ENCODE results near the gene HELZ2.
A peak's percentile ranks its signal among the peaks of the same experiment; 100 is the strongest.
"Not testable (repeated sequence)": the region's sequence is repeated elsewhere in the genome, so short reads cannot be mapped to it uniquely, and the experiment has no call there.

The HELZ2 gene, protein sequence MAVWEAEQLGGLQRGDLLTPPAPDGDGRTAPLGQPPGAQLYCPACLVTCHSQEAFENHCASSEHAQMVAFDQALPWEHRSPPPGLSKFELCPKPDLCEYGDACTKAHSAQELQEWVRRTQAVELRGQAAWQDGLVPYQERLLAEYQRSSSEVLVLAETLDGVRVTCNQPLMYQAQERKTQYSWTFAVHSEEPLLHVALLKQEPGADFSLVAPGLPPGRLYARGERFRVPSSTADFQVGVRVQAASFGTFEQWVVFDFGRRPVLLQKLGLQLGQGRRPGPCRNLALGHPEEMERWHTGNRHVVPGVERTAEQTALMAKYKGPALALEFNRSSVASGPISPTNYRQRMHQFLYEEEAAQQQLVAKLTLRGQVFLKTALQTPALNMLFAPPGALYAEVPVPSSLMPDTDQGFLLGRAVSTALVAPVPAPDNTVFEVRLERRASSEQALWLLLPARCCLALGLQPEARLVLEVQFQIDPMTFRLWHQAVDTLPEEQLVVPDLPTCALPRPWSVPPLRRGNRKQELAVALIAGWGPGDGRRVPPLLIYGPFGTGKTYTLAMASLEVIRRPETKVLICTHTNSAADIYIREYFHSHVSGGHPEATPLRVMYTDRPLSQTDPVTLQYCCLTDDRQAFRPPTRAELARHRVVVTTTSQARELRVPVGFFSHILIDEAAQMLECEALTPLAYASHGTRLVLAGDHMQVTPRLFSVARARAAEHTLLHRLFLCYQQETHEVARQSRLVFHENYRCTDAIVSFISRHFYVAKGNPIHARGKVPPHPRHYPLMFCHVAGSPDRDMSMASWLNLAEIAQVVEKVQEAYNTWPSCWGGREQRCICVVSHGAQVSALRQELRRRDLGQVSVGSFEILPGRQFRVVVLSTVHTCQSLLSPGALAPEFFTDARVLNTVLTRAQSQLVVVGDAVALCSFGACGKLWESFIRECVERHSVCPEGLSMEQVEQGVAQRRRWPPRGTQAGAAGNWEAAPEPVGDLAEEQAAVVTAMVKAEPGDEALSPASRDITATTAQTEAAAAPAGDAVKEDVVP (N-terminal part only)

GRCh38 chr20:63574156-63574828, at the start of gene HELZ2:
TSS of gene HELZ2 (minus strand) at chr20:63574239. CDS start at chr20:63572385, 1,854 bp downstream.
- DNase-seq: peak; percentile 81

DNA sequence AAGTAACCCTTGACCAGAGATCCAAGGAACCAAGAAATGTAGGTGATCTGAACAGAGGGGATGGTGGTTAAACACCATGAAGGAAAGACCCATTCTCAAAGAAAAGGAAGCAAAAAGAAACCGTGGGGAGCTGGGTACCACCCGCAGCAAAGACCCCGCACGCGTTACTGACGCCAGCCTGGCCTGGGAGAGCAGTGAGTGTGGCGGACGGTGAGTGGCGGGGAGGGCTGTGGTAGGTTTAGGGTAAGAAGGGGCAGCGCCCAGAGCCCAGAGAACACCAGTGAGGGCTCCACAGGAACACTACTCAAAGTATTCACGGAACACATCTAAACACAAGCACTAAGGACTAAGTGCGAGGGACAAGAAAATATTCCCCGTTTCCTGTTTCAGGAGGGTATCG, 48.7 kb upstream of the HELZ2 start:
- no peak for DNase-seq

GRCh38 chr20:63622096-63622495, 48.1 kb upstream of the HELZ2 start:
- DNase-seq: no peak

GRCh38 chr20:63620991-63621390, 47.0 kb upstream of the HELZ2 start:
- DNase-seq: no peak

- no peak for DNase-seq
Observed at GRCh38 chr20:63619505-63619904, 45.5 kb upstream of the HELZ2 start.

- DNase-seq: no peak
Observed at GRCh38 chr20:63619086-63619485, 45.0 kb upstream of the HELZ2 start.

DNA sequence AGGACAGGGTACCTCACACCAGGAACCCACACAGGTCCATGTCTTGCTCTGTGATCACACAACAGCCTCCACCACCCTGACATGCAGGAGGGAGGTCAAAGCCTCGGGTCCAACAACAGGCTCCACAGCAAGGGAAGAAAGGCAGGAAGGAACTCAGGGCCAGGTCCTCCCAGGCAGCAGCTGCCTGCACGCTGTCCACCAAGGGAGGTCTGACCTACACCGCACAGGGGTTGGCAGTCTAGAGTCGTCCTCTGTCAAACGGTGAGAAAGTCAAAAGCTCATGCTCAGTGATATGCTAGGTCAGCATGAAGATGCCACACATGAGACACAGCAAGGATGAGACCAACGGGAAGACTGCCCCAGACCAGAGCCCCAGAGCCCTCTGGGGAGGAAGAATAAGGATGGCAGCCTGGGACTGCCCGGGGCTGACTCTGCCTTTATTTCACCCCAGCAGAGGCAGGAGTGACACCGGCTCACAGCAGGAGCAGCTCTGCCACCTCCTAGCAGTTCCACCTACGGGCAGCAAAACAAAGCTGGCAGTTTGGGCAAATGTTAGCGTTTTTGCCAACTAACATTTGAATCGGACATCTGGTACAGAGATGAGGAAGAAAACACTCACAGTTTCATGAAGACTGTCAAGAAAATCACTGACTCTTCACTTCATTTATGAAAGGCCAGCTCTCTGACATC, 44.4 kb upstream of the HELZ2 start:
- no peak for DNase-seq

DNA sequence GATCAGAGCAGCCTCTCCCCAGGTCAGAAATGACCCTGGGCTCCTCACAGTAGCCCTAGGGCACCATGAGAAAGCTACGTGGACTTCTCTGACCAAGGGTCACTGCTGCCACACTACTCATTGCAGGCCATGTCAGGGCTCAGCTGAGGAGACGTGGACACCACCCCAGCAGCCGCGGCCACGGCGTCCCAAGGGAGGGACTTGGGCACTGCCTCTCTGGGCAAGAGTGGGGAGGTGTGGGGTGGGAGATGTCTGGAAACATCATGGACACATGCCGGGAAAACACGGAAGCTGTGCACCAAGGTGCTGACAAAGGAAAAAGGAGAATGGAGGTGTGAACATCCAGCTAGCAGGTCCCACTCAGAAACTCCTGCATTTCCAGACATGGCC, 43.8 kb upstream of the HELZ2 start:
- no peak for DNase-seq

DNA sequence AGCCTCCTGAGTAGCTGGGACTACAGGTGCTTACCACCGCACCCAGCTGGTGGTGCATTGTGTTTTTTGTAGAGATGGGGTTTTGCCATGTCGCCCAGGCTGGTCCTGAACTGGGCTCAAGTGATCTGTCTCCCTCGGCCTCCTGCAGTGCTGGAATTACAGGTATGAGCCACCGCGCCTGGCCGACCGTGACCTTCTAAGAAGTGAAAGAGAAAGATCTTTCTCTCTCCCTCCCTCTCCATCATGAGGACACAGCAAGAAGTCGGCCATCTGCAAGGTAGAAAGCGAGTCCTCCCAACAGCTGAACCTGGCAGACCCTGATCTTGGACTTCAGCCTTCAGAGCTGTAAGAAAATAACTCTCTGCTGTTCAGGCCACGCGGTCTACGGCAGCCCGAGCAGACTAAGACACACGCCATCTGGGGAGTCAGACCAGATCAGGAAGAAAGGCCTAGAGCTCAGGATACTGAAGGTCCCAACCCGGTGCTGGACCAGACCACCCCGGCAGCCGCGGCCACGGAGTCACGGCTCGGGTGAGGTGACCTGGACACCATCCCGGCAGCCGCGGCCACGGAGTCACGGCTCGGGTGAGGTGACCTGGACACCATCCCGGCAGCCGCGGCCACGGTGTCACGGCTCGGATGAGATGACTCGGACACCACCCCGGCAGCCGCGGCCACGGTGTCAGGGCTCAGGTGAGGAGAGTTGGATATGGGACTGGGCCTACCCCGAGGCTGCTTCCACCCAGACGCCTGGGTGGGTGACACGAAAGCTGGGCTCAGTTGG, 43.2 kb upstream of the HELZ2 start:
- DNase-seq: no peak

DNA sequence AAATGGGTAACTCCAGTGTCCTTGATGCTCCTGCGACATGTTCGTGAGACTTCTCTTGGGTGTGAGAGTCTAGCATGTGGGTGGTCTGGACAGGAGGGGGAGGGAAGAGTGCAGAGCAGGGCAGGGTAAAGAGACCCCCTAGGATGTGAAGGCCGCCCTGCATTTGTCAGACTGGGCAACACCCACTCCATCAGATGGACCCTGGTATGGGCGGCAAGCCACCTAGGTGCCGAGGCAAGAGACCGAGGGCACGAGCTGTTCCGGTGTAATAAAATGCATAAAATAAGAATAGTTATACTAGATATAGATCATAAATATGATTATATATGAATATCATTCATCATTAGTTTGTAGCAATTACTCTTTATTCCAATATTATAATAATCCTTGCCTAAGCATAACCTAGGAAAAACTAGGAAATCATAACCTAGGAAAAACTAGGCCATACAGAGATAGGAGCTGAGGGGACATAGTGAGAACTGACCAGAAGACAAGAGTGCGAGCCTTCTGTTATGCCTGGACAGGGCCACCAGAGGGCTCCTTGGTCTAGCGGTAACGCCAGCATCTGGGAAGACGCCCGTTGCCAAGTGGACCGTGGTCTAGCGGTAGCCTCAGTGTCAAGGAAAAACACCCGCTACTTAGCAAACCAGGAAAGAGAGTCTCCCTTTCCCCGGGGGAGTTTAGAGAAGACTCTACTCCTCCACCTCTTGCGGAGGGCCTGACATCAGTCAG, 40.0 kb upstream of the HELZ2 start:
- DNase-seq: not testable (repeated sequence)

- no peak for DNase-seq
Observed at GRCh38 chr20:63612276-63612931, 38.4 kb upstream of the HELZ2 start.

- DNase-seq: no peak
Observed at GRCh38 chr20:63611646-63612045, 37.6 kb upstream of the HELZ2 start.

DNA sequence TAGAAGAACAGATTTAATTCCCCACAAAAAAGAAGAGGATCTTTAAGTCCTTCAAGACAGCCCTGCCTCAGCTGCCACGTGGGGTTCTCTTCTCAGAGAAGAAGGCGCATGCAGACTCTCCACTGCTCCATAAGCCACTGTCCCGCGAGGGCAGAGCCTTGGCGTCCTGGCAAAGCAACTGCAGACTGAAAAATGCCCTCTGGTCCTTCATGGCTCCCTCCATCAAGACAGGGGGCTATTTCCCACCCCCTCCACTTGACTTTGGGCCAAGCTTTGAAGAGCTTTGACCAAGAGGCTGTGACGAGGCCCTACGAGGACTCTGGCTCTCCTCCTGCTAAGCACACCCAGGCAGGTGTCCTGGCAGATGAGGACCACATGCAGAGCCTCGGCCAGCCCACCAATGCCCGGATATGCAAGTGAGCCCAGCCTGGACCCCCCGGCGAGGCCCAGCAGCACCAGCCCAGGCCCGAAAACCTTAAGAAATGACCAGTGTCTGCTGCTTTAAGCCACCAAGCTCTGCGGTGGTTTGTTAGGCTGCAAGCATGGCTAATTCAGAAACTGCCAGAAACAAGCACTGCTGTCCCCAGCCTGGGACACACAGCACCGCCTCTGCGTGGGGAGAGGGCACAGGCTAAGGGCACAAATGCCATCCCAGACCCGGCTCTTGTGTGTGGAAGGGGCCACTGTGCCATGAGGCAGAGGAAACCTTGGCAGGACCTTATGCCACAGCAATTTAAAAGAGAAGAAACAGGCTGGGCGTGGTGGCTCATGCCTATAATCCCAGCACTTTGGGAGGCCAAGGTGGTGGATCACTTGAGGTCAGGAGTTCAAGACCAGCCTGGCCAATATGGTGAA, 36.8 kb upstream of the HELZ2 start:
- no peak for DNase-seq

DNA sequence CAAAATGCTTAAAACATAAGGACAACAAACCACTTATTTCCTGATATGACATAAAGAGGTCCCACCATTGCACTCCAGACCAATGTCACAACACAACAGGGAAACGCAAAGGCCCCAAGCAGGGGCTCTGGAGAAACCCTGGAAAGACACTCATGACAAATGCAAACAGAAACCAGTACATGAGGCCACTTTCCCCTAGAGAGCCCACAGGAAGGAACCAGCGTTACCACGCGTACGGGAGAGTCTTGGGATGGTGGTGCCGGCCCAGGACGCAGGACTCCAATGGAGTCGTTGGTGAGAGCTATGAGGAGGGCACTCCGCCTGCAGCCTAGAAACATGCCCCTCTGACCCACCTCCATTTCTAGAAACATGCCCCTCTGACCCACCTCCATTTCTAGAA, 32.6 kb upstream of the HELZ2 start:
- DNase-seq: no peak

- no peak for DNase-seq
Observed at GRCh38 chr20:63602321-63602720, 28.3 kb upstream of the HELZ2 start.

DNA sequence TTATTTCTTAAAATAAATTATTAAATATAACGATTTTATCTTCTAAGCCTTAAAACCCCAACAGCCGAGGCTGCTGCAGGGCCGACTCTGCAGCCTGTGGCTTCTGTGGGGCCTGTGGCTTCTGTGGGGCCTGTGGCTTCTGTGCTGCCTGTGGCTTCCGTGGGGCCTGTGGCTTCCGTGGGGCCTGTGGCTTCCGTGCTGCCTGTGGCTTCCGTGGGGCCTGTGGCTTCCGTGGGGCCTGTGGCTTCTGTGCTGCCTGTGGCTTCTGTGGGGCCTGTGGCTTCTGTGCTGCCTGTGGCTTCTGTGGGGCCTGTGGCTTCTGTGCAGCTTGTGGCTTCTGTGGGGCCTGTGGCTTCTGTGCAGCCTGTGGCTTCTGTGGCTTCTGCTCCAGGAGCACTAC, 27.6 kb upstream of the HELZ2 start:
- DNase-seq: not testable (repeated sequence)

DNA sequence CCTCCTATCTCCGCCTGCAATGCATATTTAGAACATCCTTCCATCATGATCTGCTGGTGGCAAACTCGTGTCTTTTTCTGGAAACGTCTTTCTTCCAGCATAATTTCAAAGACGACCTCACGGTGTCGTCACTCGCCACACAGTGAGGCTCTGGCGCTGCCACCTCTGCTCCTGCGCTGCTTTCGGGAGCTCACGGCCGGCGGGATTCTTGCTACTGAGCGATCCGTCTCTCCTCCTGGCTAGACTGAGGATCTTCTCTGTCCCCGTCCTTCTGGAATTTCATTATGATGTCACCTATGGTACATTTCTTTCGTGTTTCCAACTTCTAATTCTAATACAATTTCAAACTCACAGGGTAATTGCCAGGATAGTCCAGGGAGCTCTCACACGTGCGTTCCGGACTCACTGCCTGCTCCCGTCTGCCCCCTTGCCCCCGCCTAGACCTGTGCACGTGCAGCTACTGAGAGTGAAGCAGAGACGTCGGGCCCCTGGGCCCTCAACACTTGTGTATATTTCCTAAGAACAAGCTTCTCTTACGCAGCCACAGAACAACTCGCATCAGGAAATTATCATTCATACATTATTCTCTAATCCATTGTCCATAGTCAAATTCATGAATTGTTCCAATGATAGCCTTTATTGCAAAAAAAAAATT, 25.5 kb upstream of the HELZ2 start:
- DNase-seq: no peak

- DNase-seq: no peak
Observed at GRCh38 chr20:63598479-63599395, 24.7 kb upstream of the HELZ2 start.

Data from EL (cell line).